Ramos (cell line): ENCODE results near the gene RELT.

Experiments
- in situ Hi-C: fragments of 300-500 bp; cut with MboI; formaldehyde crosslinking; loops from one replicate; pipeline ENCODE4 v1.14.3; 2022; ENCODE audit warnings: low sequenced_read_pairs; ENCODE audit not compliant: unreplicated experiment

Gene RELT

GRCh38 chr11:73376160-73376802, at the start of gene RELT:
RELT (plus strand) TSS chr11:73376399; CDS start chr11:73389137, 12,738 bp downstream.
- in situ Hi-C loops: no loop called here

GRCh38 chr11:73326929-73327811, 49.0 kb upstream of the RELT start:
- in situ Hi-C loops: no loop called here

GRCh38 chr11:73327812-73328364, 48.3 kb upstream of the RELT start:
- in situ Hi-C loops: no loop called here

- in situ Hi-C loops: no loop called here
Measured at GRCh38 chr11:73330569-73331093, 45.6 kb upstream of the RELT start.

GRCh38 chr11:73331138-73331916, 44.9 kb upstream of the RELT start:
- in situ Hi-C loops: no loop called here

DNA sequence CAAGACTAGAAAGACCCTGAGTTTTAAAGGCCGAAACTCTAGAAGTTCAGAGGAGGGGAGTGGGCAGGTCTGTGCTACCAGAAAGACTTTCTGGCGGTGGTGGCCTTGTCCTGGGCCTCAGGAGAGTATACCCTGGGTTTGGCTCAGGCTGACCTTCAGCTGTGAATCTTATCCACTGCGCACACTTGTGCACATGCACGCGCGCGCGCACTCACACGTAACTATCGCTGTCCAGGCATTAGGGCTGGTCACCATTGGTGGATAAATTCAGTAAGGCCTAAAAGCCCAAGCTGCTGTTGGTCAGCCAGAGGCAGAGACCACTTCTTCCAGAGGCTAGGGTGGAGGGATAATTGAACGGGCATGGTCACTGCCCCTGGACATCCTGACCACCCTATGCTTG, 43.0 kb upstream of the RELT start:
- in situ Hi-C loops: no loop called here

- in situ Hi-C loops: no loop called here
Measured at GRCh38 chr11:73333640-73334383, 42.4 kb upstream of the RELT start.

- in situ Hi-C loops: no loop called here
Measured at GRCh38 chr11:73334384-73335203, 41.6 kb upstream of the RELT start.

DNA sequence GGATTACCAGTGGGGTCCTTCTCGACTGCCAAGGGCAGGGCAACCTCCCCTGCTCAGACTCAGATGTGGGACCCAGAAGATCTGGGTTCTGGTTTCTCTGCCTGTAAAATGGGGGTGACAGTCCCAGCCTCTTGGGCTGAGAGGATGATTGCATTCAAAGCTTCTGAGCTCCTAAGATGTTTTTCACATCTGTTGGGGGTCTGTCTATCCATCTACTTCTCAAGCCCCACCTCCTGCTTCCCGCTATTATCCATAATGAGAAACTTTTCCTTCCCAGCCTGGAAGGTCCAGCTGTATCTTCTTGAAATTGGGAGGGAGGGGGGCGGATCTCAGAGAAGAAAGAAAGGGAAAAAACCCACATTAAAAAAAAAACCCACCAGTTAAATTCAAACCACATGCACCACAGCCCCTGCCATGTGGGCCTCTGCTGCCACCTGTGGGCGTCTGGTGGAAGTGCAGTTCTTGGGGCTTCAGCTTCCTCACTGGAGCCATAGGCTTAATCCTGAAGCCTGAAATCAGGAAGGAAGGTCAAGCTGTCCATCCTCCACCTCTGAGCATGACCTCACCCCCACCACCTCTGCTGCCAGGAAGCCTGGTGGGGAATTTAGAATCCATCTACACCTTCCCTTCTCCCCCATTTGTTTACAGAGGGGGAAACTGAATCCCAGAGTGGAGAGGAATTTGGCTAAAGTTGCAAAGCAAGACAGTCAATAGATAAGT, 40.8 kb upstream of the RELT start:
- in situ Hi-C loops: no loop called here

DNA sequence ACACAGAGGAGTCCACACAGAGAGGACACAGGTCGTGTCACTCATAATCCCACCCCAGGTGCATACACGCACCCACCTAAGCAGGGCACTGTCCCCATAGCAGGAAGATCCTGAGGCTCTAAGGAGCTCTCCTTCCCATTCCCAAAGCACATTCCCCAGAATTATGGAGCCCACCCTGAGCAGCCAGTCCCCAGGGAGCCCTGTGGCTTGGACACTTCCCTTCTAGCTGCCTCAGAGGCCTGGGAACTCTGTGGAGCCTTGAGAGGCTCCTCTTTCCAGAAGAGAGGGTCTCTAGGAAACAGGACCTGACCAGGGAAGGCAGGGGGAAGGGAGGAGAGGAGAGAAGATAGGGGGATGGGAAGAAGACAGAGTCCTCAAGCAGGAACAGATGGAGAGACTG, 38.4 kb upstream of the RELT start:
- in situ Hi-C loops: no loop called here

- in situ Hi-C loops: no loop called here
Measured at GRCh38 chr11:73338279-73338678, 37.9 kb upstream of the RELT start.

GRCh38 chr11:73340164-73340563, 36.0 kb upstream of the RELT start:
- in situ Hi-C loops: loop anchor here (5.0 to 10.0 kb wide), 2 partner anchors 43 to 315 kb away; no protein-coding TSS in a partner anchor

- in situ Hi-C loops: loop anchor here (5.0 to 10.0 kb wide), 2 partner anchors 45 to 312 kb away; no protein-coding TSS in a partner anchor
Measured at GRCh38 chr11:73342633-73343032, 33.6 kb upstream of the RELT start.

- in situ Hi-C loops: loop anchor here (5.0 to 10.0 kb wide), 2 partner anchors 46 to 312 kb away; no protein-coding TSS in a partner anchor
Measured at GRCh38 chr11:73343076-73343873, 32.9 kb upstream of the RELT start.

DNA sequence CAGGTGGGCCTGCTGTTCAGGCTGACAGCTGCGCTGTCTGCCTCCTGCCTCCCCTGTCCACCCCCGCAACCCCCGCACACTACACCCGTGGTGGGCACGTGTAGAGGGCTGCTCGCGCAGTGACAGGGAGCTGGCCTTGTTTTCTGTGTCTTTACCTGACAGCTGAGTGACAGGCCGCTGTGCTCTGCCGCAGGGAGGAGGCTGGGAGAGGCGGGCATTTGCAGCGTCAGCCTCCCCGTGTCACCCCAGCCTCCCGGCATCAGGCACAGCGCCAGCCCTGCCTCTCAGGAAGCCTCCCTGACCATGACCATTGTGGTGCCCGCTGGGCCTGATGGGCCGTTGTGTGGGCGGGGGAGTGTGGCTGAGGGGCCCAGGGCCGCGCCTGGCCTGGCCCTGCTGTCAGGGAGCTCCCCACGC, 32.0 kb upstream of the RELT start:
- in situ Hi-C loops: loop anchor here (5.0 to 10.0 kb wide), 2 partner anchors 47 to 311 kb away; no protein-coding TSS in a partner anchor

GRCh38 chr11:73345481-73346160, 30.6 kb upstream of the RELT start:
- in situ Hi-C loops: loop anchor here (10.0 kb wide), 1 partner anchor 309 kb away; no protein-coding TSS in a partner anchor
